Omental fat pad (tissue), 4 donors: Measurements from ENCODE around the gene FGFR4. TPM values are rescaled to one million over a fixed set of nuclear protein-coding genes. Genes with fewer than 3 reads are reported as not detected.

Source experiments
- ATAC-seq: fragments of 150-250 bp; one replicate; pipeline ENCODE4 v1.9.1; 2016; ENCODE audit warnings: mild to moderate bottlenecking, moderate library complexity; ENCODE audit not compliant: low FRiP score
- DNase-seq: peaks from one replicate; pipeline ENCODE4 v3.0.0-alpha.2; 2019; ENCODE audit warnings: low spot score
- total RNA-seq, 4 donors: library from RNA; depleted of rRNA; stranded (reverse); fragments of >200 nt; gene quantifications; one replicate each; pipeline ENCODE4 v1.1.0, GENCODE V29; 2016
- TF ChIP-seq, protein P1 (sequence below), 3 donors: fragments of 450-650 bp; IDR thresholded peaks; one replicate each; pipeline ENCODE4 v1.5.1; 2016 to 2017; ENCODE audit warnings: antibody characterized with exemption in 3 of 3, mild to moderate bottlenecking in 3 of 3, moderate library complexity in 2 of 3

The FGFR4 gene
- total RNA-seq, 4 donors from 2014 or later, result 1.4 to 3.9 (median 2.7) TPM; not detected in 1

GRCh38 chr5:177091232-177091631, 4.5 kb downstream of the FGFR4 start:
- ATAC-seq (no peak), DNase-seq (no peak)
- TF ChIP-seq, protein P1, sequence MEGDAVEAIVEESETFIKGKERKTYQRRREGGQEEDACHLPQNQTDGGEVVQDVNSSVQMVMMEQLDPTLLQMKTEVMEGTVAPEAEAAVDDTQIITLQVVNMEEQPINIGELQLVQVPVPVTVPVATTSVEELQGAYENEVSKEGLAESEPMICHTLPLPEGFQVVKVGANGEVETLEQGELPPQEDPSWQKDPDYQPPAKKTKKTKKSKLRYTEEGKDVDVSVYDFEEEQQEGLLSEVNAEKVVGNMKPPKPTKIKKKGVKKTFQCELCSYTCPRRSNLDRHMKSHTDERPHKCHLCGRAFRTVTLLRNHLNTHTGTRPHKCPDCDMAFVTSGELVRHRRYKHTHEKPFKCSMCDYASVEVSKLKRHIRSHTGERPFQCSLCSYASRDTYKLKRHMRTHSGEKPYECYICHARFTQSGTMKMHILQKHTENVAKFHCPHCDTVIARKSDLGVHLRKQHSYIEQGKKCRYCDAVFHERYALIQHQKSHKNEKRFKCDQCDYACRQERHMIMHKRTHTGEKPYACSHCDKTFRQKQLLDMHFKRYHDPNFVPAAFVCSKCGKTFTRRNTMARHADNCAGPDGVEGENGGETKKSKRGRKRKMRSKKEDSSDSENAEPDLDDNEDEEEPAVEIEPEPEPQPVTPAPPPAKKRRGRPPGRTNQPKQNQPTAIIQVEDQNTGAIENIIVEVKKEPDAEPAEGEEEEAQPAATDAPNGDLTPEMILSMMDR (IDR thresholded peaks at IDR 0.05), result no peak

DNA sequence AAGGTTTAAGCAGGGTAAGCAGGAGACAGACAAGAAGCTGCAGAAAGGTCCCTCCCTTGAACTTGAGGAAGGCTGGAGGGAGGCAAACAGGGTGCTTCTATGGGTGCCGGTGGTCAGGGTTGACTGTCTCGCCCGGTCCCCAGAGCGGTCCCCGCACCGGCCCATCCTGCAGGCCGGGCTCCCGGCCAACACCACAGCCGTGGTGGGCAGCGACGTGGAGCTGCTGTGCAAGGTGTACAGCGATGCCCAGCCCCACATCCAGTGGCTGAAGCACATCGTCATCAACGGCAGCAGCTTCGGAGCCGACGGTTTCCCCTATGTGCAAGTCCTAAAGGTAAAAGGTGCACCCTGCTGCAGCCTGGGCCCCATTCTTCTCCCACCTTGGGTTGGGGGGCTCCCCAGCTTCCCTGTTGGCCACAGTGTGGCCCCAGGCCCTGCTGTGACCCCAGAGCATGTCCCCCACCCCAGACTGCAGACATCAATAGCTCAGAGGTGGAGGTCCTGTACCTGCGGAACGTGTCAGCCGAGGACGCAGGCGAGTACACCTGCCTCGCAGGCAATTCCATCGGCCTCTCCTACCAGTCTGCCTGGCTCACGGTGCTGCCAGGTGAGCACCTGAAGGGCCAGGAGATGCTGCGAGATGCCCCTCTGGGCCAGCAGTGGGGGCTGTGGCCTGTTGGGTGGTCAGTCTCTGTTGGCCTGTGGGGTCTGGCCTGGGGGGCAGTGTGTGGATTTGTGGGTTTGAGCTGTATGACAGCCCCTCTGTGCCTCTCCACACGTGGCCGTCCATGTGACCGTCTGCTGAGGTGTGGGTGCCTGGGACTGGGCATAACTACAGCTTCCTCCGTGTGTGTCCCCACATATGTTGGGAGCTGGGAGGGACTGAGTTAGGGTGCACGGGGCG, 5.7 kb downstream of the FGFR4 start:
- TF ChIP-seq, protein P1 (IDR thresholded peaks at IDR 0.05), result no peak
- ATAC-seq (no peak), DNase-seq (no peak)

DNA sequence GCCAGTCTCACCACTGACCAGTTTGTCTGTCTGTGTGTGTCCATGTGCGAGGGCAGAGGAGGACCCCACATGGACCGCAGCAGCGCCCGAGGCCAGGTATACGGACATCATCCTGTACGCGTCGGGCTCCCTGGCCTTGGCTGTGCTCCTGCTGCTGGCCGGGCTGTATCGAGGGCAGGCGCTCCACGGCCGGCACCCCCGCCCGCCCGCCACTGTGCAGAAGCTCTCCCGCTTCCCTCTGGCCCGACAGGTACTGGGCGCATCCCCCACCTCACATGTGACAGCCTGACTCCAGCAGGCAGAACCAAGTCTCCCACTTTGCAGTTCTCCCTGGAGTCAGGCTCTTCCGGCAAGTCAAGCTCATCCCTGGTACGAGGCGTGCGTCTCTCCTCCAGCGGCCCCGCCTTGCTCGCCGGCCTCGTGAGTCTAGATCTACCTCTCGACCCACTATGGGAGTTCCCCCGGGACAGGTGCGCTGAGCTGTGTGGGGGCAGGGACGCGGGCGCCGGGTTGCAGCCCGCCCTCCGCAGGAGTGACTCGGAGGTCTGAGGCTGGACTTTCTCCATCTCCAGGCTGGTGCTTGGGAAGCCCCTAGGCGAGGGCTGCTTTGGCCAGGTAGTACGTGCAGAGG, 6.5 kb downstream of the FGFR4 start:
- no peak for DNase-seq
- no peak for ATAC-seq
- TF ChIP-seq, protein P1 (IDR thresholded peaks at IDR 0.05), result no peak

DNA sequence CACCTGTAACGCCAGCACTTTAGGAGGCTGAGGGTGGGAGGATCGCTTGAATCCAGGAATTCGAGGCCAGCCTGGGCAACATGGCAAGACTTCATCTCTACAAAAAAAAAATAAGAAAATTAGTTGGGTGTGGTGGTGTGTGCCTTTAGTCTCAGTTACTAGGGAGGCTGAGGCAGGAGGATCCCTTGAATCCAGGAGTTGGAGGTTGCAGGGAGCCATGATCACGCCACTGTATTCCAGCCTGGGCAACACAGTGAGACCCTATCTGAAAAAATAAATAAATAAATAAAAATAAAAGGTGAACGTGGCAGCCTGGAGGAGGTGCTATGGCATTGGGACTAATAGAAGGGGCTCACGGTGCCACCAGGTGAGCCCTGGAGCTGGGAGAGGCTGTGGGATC, 7.1 kb downstream of the FGFR4 start:
- no peak for DNase-seq
- TF ChIP-seq, protein P1 (IDR thresholded peaks at IDR 0.05), result no peak
- ATAC-seq, result no peak

DNA sequence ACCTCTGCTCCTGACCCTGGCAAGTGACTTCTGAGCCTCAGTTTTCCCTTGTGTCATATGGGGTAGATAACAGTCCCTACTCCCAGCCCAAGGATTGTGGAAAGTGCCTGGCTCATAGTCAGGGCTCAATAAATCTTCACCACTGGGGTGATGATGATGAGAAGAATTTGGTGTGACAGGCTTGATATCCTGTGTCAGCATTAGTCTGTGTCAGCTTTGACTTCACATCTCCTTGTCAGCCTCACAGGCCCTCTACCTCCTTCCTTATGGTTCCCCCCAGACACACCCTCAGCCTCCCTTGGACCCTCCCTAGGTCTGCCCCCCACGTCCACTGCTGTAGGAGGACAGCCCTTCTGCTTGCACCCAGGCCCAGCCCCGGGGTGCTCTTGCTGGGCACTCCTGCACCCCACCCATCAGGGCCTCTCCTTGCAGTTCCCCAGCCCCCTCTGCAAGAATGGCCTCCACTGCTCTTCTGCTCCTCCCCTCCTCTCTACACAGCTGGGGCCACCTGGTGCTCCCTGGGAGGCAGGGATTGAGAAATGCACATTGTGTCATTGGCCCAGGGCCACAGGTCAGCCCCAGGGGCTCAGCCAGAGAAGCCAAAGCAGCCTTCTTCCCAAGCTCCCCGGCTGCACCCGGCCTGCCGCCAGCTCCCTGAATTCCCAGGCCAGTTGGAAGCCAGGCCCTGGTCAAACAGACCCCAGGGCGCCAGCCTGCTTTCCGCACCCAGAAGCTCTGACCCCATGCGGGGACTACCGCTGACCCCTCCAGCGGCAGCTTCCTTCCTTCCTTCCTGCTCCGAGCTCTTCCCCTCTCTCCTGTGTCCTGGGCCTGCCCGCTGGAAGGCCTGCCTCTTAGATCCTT, 7.7 kb downstream of the FGFR4 start:
- DNase-seq (no peak), ATAC-seq (no peak)
- TF ChIP-seq, protein P1 (IDR thresholded peaks at IDR 0.05), result no peak

GRCh38 chr5:177095088-177095669, 8.5 kb downstream of the FGFR4 start:
- TF ChIP-seq, protein P1 (IDR thresholded peaks at IDR 0.05), result no peak

More at GRCh38 chr5:177095088-177095669, 8.5 kb downstream of the FGFR4 start:
- DNase-seq, result no peak
- no peak for ATAC-seq
